SK-N-SH treated with all-trans-retinoic acid at 6 μM for 48 hours (cell line): Measurements from ENCODE around the gene SOX8.

Experiments
- ATAC-seq: fragments of 200-7000 bp; cut with Tn5 transposase; 3 replicates; pipeline ENCODE4 v1.9.1; 2020; ENCODE audit warnings: mild to moderate bottlenecking, moderate library complexity
- ARNTL ChIP-seq: fragments of 450-650 bp; formaldehyde crosslinking; IDR thresholded peaks from 2 replicates; pipeline ENCODE4 v1.5.0; 2020; ENCODE audit warnings: low read depth, mild to moderate bottlenecking, moderate library complexity, borderline replicate concordance
- BACH2 ChIP-seq: fragments of 250-450 bp; sonication (Bioruptor Pico); IDR thresholded peaks from 2 replicates; pipeline ENCODE4 v1.9.0; 2021; ENCODE audit warnings: mild to moderate bottlenecking, borderline replicate concordance
- CSDC2 ChIP-seq: fragments of 250-450 bp; sonication (Bioruptor Pico); IDR thresholded peaks from 2 replicates; pipeline ENCODE4 v1.5.0; 2020; ENCODE audit warnings: mild to moderate bottlenecking, moderate library complexity
- ESRRG ChIP-seq: fragments of 250-450 bp; sonication (Bioruptor Pico); IDR thresholded peaks from 2 replicates; pipeline ENCODE4 v1.6.1; 2021; ENCODE audit warnings: mild to moderate bottlenecking
- POU6F1 ChIP-seq: fragments of 250-450 bp; sonication (Bioruptor Pico); IDR thresholded peaks from 2 replicates; pipeline ENCODE4 v1.8.0; 2021; ENCODE audit warnings: low read depth, mild to moderate bottlenecking, moderate library complexity, borderline replicate concordance
- PPARA ChIP-seq: fragments of 250-450 bp; sonication (Bioruptor Pico); IDR thresholded peaks from 2 replicates; pipeline ENCODE4 v1.5.0; 2020; ENCODE audit warnings: mild to moderate bottlenecking, borderline replicate concordance
- RARB ChIP-seq: fragments of 250-450 bp; sonication (Bioruptor Pico); IDR thresholded peaks from 2 replicates; pipeline ENCODE4 v1.8.0; 2021; ENCODE audit warnings: mild to moderate bottlenecking, moderate library complexity
- SNAI2 ChIP-seq: fragments of 250-450 bp; sonication (Bioruptor Pico); IDR thresholded peaks from 2 replicates; pipeline ENCODE4 v1.5.0; 2020; ENCODE audit warnings: mild to moderate bottlenecking, moderate library complexity
- TCF4 ChIP-seq: fragments of 250-450 bp; sonication (Bioruptor Pico); IDR thresholded peaks from 2 replicates; pipeline ENCODE4 v1.8.0; 2021; ENCODE audit warnings: mild to moderate bottlenecking, moderate library complexity, borderline replicate concordance
- TOX ChIP-seq: fragments of 250-450 bp; sonication (Bioruptor Pico); IDR thresholded peaks from 2 replicates; pipeline ENCODE4 v1.8.0; 2021; ENCODE audit warnings: mild to moderate bottlenecking, moderate library complexity, borderline replicate concordance
- TSHZ2 ChIP-seq: fragments of 250-450 bp; sonication (Bioruptor Pico); IDR thresholded peaks from 2 replicates; pipeline ENCODE4 v1.5.0; 2020; ENCODE audit warnings: mild to moderate bottlenecking, moderate library complexity
- ZFP3 ChIP-seq: fragments of 250-450 bp; sonication (Bioruptor Pico); IDR thresholded peaks from 2 replicates; pipeline ENCODE4 v1.5.0; 2020; ENCODE audit warnings: mild to moderate bottlenecking, moderate library complexity
- ZFP30 ChIP-seq: fragments of 450-650 bp; formaldehyde crosslinking; IDR thresholded peaks from 2 replicates; pipeline ENCODE4 v1.5.0; 2022; ENCODE audit warnings: mild to moderate bottlenecking, moderate library complexity
- ZNF565 ChIP-seq: fragments of 450-650 bp; formaldehyde crosslinking; conservative IDR thresholded peaks from 2 replicates; pipeline ENCODE4 v1.5.0; 2020; ENCODE audit warnings: low read depth, mild to moderate bottlenecking, moderate library complexity
- ZNF70 ChIP-seq: fragments of 450-650 bp; formaldehyde crosslinking; IDR thresholded peaks from 2 replicates; pipeline ENCODE4 v1.5.0; 2020; ENCODE audit warnings: mild to moderate bottlenecking, moderate library complexity
- ZNF8 ChIP-seq: fragments of 450-650 bp; formaldehyde crosslinking; IDR thresholded peaks from 2 replicates; pipeline ENCODE4 v1.5.0; 2020; ENCODE audit warnings: mild to moderate bottlenecking, moderate library complexity
- TF ChIP-seq, protein P1 (sequence below): fragments of 250-450 bp; sonication (Bioruptor Pico); IDR thresholded peaks from 2 replicates; pipeline ENCODE4 v1.5.1; 2020; ENCODE audit warnings: low read depth, mild to moderate bottlenecking, moderate library complexity
- TF ChIP-seq, protein P2 (sequence below): fragments of 250-450 bp; sonication (Bioruptor Pico); IDR thresholded peaks from 2 replicates; pipeline ENCODE4 v1.5.1; 2021; ENCODE audit warnings: mild to moderate bottlenecking, moderate library complexity

The SOX8 gene

GRCh38 chr16:939941-940340, 41.6 kb upstream of the SOX8 start (continued):
- TF ChIP-seq ZNF8 (CRISPR knock-in tag), result no peak
- TF ChIP-seq ESRRG (CRISPR knock-in tag), result no peak
- no peak for TF ChIP-seq ARNTL (CRISPR knock-in tag)

- no peak for TF ChIP-seq CSDC2 (CRISPR knock-in tag)
- ATAC-seq, result no peak
Measured at GRCh38 chr16:942436-943060, 39.0 kb upstream of the SOX8 start.

- no peak for ATAC-seq
- TF ChIP-seq, protein P1, sequence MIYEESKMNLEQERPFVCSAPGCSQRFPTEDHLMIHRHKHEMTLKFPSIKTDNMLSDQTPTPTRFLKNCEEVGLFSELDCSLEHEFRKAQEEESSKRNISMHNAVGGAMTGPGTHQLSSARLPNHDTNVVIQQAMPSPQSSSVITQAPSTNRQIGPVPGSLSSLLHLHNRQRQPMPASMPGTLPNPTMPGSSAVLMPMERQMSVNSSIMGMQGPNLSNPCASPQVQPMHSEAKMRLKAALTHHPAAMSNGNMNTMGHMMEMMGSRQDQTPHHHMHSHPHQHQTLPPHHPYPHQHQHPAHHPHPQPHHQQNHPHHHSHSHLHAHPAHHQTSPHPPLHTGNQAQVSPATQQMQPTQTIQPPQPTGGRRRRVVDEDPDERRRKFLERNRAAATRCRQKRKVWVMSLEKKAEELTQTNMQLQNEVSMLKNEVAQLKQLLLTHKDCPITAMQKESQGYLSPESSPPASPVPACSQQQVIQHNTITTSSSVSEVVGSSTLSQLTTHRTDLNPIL (CRISPR knock-in tag), result no peak
- no peak for TF ChIP-seq SNAI2 (CRISPR knock-in tag)
- no peak for TF ChIP-seq BACH2 (CRISPR knock-in tag)
- no peak for TF ChIP-seq PPARA (CRISPR knock-in tag)
- TF ChIP-seq RARB (CRISPR knock-in tag), result no peak
- TF ChIP-seq TCF4 (CRISPR knock-in tag), result no peak
- no peak for TF ChIP-seq CSDC2 (CRISPR knock-in tag)
- no peak for TF ChIP-seq ZNF70 (CRISPR knock-in tag)
- no peak for TF ChIP-seq ZNF8 (CRISPR knock-in tag)
- TF ChIP-seq ZFP30 (CRISPR knock-in tag), result no peak
- TF ChIP-seq, protein P2, sequence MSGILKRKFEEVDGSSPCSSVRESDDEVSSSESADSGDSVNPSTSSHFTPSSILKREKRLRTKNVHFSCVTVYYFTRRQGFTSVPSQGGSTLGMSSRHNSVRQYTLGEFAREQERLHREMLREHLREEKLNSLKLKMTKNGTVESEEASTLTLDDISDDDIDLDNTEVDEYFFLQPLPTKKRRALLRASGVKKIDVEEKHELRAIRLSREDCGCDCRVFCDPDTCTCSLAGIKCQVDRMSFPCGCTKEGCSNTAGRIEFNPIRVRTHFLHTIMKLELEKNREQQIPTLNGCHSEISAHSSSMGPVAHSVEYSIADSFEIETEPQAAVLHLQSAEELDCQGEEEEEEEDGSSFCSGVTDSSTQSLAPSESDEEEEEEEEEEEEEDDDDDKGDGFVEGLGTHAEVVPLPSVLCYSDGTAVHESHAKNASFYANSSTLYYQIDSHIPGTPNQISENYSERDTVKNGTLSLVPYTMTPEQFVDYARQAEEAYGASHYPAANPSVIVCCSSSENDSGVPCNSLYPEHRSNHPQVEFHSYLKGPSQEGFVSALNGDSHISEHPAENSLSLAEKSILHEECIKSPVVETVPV (CRISPR knock-in tag), result no peak
- TF ChIP-seq TOX (CRISPR knock-in tag), result no peak
- TF ChIP-seq ZFP3 (CRISPR knock-in tag), result no peak
- no peak for TF ChIP-seq POU6F1 (CRISPR knock-in tag)
- no peak for TF ChIP-seq TSHZ2 (CRISPR knock-in tag)
Measured at GRCh38 chr16:943971-944370, 37.6 kb upstream of the SOX8 start.

GRCh38 chr16:945271-946047, 36.1 kb upstream of the SOX8 start:
- ATAC-seq, result no peak
- TF ChIP-seq TCF4 (CRISPR knock-in tag) (no peak), PPARA (CRISPR knock-in tag) (no peak)

- ATAC-seq, result no peak
- TF ChIP-seq TSHZ2 (CRISPR knock-in tag) (no peak), ZNF565 (CRISPR knock-in tag) (no peak), CSDC2 (CRISPR knock-in tag) (no peak), POU6F1 (CRISPR knock-in tag) (no peak), ZFP3 (CRISPR knock-in tag) (no peak)
- TF ChIP-seq, protein P2 (CRISPR knock-in tag), result no peak
Measured at GRCh38 chr16:946048-946395, 35.5 kb upstream of the SOX8 start.
